Measurements from ENCODE around the gene TRAPPC4. TPM values are rescaled to one million over a fixed set of nuclear protein-coding genes. Genes with fewer than 3 reads are reported as not detected.

Gene TRAPPC4
- polyA plus RNA-seq, 1 donor (not counting 4 experiments of a cell fraction or from before 2014, with no cell fraction given) = 121 TPM

GRCh38 chr11:119000906-119001305 lies 17.7 kb upstream of the TRAPPC4 start:
- Histone ChIP-seq H3K9ac (ENCODE audit: control insufficient read depth, extremely low read depth, insufficient read depth, low read length) (no peak overlapping the region), H3K36me3 (ENCODE audit: control insufficient read depth in 2 of 2, extremely low read depth in 1 of 2, insufficient read depth in 2 of 2, low read length in 2 of 2) (peaks cover 10% of the 10 kb centered on the region in 2 experiments), H3K4me3 (ENCODE audit: control insufficient read depth in 2 of 3, extremely low read depth in 1 of 3, insufficient read depth in 2 of 3, low read depth in 1 of 3, low read length in 3 of 3) (no peak overlapping the region), H3K79me2 (ENCODE audit: control insufficient read depth, insufficient read depth, low read length) (peaks cover 23% of the 10 kb centered on the region), H3K27ac (ENCODE audit: control insufficient read depth, insufficient read depth, low read length) (no peak overlapping the region), H3K9me3 (ENCODE audit: control insufficient read depth, low read depth, low read length) (no peaks in the 10 kb centered on the region), H3K4me2 (ENCODE audit: control insufficient read depth, extremely low read depth, insufficient read depth, low read depth, low read length) (no peak overlapping the region), H4K20me1 (ENCODE audit: control insufficient read depth, extremely low read depth, insufficient read depth, low read length) (no peaks in the 10 kb centered on the region), H3K9me1 (ENCODE audit: control insufficient read depth, extremely low read depth, insufficient read depth, low read length) (no peaks in the 10 kb centered on the region), H2AFZ (ENCODE audit: control insufficient read depth, low read length) (no peak overlapping the region), H3K4me1 (ENCODE audit: control insufficient read depth, extremely low read depth, insufficient read depth, low read length) (peaks cover 26% of the 10 kb centered on the region), H3K27me3 (ENCODE audit: control insufficient read depth, extremely low read depth, insufficient read depth, low read length) (no peaks in the 10 kb centered on the region)
- FAIRE-seq (no peak), DNase-seq (ENCODE audit: low read depth, low spot score) (no peak)
- no peak for TF ChIP-seq CTCF (optimal IDR thresholded peaks at IDR 0.05 in 1 of 3, IDR thresholded peaks at IDR 0.05 in 1 of 3, conservative IDR thresholded peaks at IDR 0.05 in 1 of 3; ENCODE audit: extremely low read depth in 1 of 3, insufficient read depth in 2 of 3, low read length in 3 of 3)
- dilution Hi-C loops (cut with MboI; ENCODE audit: extremely low pct_ligation_motif_present, low sequenced_read_pairs) = no loop called here

GRCh38 chr11:119006656-119007055 lies 11.9 kb upstream of the TRAPPC4 start:
- no peak overlapping the region for H3K4me3 ChIP-seq (ENCODE audit: control insufficient read depth in 2 of 3, extremely low read depth in 1 of 3, insufficient read depth in 2 of 3, low read depth in 1 of 3, low read length in 3 of 3)
- peaks cover 15 to 19% of the 10 kb centered on the region in 2 experiments for H3K36me3 ChIP-seq (ENCODE audit: control insufficient read depth in 2 of 2, extremely low read depth in 1 of 2, insufficient read depth in 2 of 2, low read length in 2 of 2)
- no peak overlapping the region for H3K27ac ChIP-seq (ENCODE audit: control insufficient read depth, insufficient read depth, low read length)
- H3K27me3 ChIP-seq (ENCODE audit: control insufficient read depth, extremely low read depth, insufficient read depth, low read length) = no peaks in the 10 kb centered on the region
- H3K79me2 ChIP-seq (ENCODE audit: control insufficient read depth, insufficient read depth, low read length) = peaks cover 2% of the 10 kb centered on the region
- no peaks in the 10 kb centered on the region for H3K9me3 ChIP-seq (ENCODE audit: control insufficient read depth, low read depth, low read length)
- no peaks in the 10 kb centered on the region for H4K20me1 ChIP-seq (ENCODE audit: control insufficient read depth, extremely low read depth, insufficient read depth, low read length)
- H2AFZ ChIP-seq (ENCODE audit: control insufficient read depth, low read length) = no peak overlapping the region
- no peak for DNase-seq (ENCODE audit: low read depth, low spot score)
- TF ChIP-seq EZH2 (IDR thresholded peaks at IDR 0.05; ENCODE audit: low read length) (no peak), CTCF (optimal IDR thresholded peaks at IDR 0.05 in 1 of 3, IDR thresholded peaks at IDR 0.05 in 1 of 3, conservative IDR thresholded peaks at IDR 0.05 in 1 of 3; ENCODE audit: extremely low read depth in 1 of 3, insufficient read depth in 2 of 3, low read length in 3 of 3) (no peak)
- dilution Hi-C loops (cut with MboI; ENCODE audit: extremely low pct_ligation_motif_present, low sequenced_read_pairs) = no loop called here
- no peaks in the 10 kb centered on the region for H3K4me1 ChIP-seq (ENCODE audit: control insufficient read depth, extremely low read depth, insufficient read depth, low read length)
- no peaks in the 10 kb centered on the region for H3K9me1 ChIP-seq (ENCODE audit: control insufficient read depth, extremely low read depth, insufficient read depth, low read length)
- H3K9ac ChIP-seq (ENCODE audit: control insufficient read depth, extremely low read depth, insufficient read depth, low read length) = no peak overlapping the region
- no peak for FAIRE-seq
- H3K4me2 ChIP-seq (ENCODE audit: control insufficient read depth, extremely low read depth, insufficient read depth, low read depth, low read length) = no peak overlapping the region
